Suprapubic skin (tissue), 4 donors: ENCODE results near the gene SNX19. TPM values are rescaled to one million over a fixed set of nuclear protein-coding genes. Genes with fewer than 3 reads are reported as not detected.

ENCODE experiments used
- DNase-seq, 2 donors: peaks; one replicate each; pipeline ENCODE4 v3.0.0-alpha.2; 2019; ENCODE audit warnings: low spot score in 2 of 2
- H3K27ac ChIP-seq: fragments of 200-600 bp; sonication (generic); one replicate; pipeline ENCODE4 v1.5.1; 2019
- H3K27me3 ChIP-seq: fragments of 200-600 bp; sonication (generic); one replicate; pipeline ENCODE4 v1.5.1; 2019
- H3K36me3 ChIP-seq: fragments of 200-600 bp; sonication (generic); one replicate; pipeline ENCODE4 v1.5.1; 2019
- H3K4me1 ChIP-seq: fragments of 200-600 bp; sonication (generic); one replicate; pipeline ENCODE4 v1.5.1; 2019
- H3K4me3 ChIP-seq: fragments of 200-600 bp; sonication (generic); one replicate; pipeline ENCODE4 v1.5.1; 2019; ENCODE audit warnings: mild to moderate bottlenecking
- H3K9me3 ChIP-seq: fragments of 200-600 bp; sonication (generic); one replicate; pipeline ENCODE4 v1.5.1; 2019
- CTCF ChIP-seq, 2 donors: fragments of 200-600 bp in 1 of 2; fragments of 450-650 bp in 1 of 2; sonication (generic) in 1 of 2; IDR thresholded peaks; one replicate each; pipeline ENCODE4 v1.5.1; 2016 to 2019; ENCODE audit warnings: antibody characterized with exemption in 2 of 2, mild to moderate bottlenecking in 1 of 2, moderate library complexity in 1 of 2
- EP300 ChIP-seq: sonication (generic); formaldehyde crosslinking; IDR thresholded peaks from one replicate; pipeline ENCODE4 v1.6.1; 2017; ENCODE audit warnings: antibody characterized with exemption
- POLR2A ChIP-seq, 2 donors: fragments of 450-650 bp; IDR thresholded peaks; one replicate each; pipeline ENCODE4 v1.6.1; 2017; ENCODE audit warnings: antibody characterized with exemption in 2 of 2, mild to moderate bottlenecking in 2 of 2, moderate library complexity in 2 of 2
- POLR2AphosphoS5 ChIP-seq, 3 donors: sonication (generic); formaldehyde crosslinking; IDR thresholded peaks; one replicate each; pipeline ENCODE4 v1.6.1; 2017; ENCODE audit warnings: antibody characterized with exemption in 3 of 3
- WGBS: methylation state at CpG from one replicate; pipeline ENCODE4 v1.1.5; 2018; 5-methylcytosine and 5-hydroxymethylcytosine counted together
- total RNA-seq, 4 donors: library from RNA; depleted of rRNA; stranded (reverse); fragments of >200 nt; gene quantifications; one replicate each; pipeline ENCODE4 v1.1.0, GENCODE V29; 2016

SNX19 gene
- total RNA-seq, 4 donors from 2014 or later, result 74.5 to 157 (median 86.0) TPM

DNA sequence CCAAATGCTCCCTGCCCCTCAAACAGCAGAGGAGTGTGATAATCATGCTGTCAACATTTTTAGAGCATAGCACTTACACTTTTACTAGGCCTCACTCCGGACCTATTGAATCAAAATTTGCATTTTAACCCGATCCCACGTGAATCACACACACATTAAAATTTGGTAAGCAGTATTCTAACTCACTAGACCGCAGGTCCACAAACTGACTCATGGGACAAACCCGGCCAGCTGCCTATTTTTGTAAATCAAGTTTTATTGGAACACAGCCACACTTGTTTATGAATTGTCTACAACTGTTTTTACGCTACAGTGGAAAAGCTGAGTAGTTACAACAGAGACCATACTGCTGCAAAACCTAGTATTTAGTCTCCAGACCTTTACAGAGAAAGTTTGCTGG is 43.3 kb downstream of the SNX19 start:
- no peak overlapping the region for H3K27ac ChIP-seq
- H3K4me3 ChIP-seq, result no peak overlapping the region
- H3K9me3 ChIP-seq, result no peaks in the 10 kb centered on the region
- TF ChIP-seq POLR2AphosphoS5 (IDR thresholded peaks at IDR 0.05), result no peak
- TF ChIP-seq POLR2A (IDR thresholded peaks at IDR 0.05), result no peak
- no peak for TF ChIP-seq CTCF (IDR thresholded peaks at IDR 0.05)
- TF ChIP-seq EP300, result no peak
- no peaks in the 10 kb centered on the region for H3K27me3 ChIP-seq
- no peak for DNase-seq
- H3K4me1 ChIP-seq, result peaks cover 11% of the 10 kb centered on the region
- 80% methylated on average over 6 of the region's 6 CpGs for WGBS
- peaks cover 71% of the 10 kb centered on the region for H3K36me3 ChIP-seq

GRCh38 chr11:130872513-130872912 is 43.8 kb downstream of the SNX19 start:
- 85% methylated on average over 6 of the region's 6 CpGs for WGBS
- H3K27ac ChIP-seq, result no peak overlapping the region
- no peak overlapping the region for H3K4me3 ChIP-seq
- H3K9me3 ChIP-seq, result no peaks in the 10 kb centered on the region
- H3K36me3 ChIP-seq, result peaks cover 66% of the 10 kb centered on the region
- H3K27me3 ChIP-seq, result no peaks in the 10 kb centered on the region
- no peak for TF ChIP-seq CTCF (IDR thresholded peaks at IDR 0.05)
- no peak for TF ChIP-seq EP300
- TF ChIP-seq POLR2A (IDR thresholded peaks at IDR 0.05), result no peak
- TF ChIP-seq POLR2AphosphoS5 (IDR thresholded peaks at IDR 0.05), result no peak
- DNase-seq, result no peak
- H3K4me1 ChIP-seq, result peaks cover 8% of the 10 kb centered on the region

DNA sequence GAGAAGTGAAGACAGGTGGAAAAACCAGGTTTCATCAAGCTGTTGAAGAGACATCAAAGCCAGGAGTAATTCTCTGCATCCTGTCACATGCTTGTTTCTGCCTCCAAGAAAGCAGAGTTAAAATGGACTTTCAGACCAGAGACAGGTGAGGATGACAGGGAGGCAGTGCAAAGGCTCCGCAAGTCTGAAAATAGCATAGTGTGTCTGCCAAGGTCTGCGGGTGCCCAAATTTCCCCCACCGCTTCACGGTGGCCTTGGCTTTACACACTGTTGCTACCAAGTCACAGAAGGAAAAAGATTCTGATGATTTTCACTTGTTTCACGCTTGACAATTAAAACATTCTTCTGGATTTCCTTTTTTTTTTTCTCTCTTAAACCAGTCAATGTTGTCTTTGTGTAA is 44.2 kb downstream of the SNX19 start:
- H3K27ac ChIP-seq, result no peak overlapping the region
- WGBS, result 77% methylated on average over 5 of the region's 5 CpGs
- no peak for DNase-seq
- H3K27me3 ChIP-seq, result no peaks in the 10 kb centered on the region
- H3K9me3 ChIP-seq, result no peaks in the 10 kb centered on the region
- peaks cover 7% of the 10 kb centered on the region for H3K4me1 ChIP-seq
- H3K36me3 ChIP-seq, result peaks cover 64% of the 10 kb centered on the region
- TF ChIP-seq EP300 (no peak), POLR2A (IDR thresholded peaks at IDR 0.05) (no peak)
- H3K4me3 ChIP-seq, result no peak overlapping the region

- WGBS, result 75% methylated on average over 2 of the region's 2 CpGs
- no peak overlapping the region for H3K27ac ChIP-seq
Observed at GRCh38 chr11:130871616-130872015, 44.7 kb downstream of the SNX19 start.

DNA sequence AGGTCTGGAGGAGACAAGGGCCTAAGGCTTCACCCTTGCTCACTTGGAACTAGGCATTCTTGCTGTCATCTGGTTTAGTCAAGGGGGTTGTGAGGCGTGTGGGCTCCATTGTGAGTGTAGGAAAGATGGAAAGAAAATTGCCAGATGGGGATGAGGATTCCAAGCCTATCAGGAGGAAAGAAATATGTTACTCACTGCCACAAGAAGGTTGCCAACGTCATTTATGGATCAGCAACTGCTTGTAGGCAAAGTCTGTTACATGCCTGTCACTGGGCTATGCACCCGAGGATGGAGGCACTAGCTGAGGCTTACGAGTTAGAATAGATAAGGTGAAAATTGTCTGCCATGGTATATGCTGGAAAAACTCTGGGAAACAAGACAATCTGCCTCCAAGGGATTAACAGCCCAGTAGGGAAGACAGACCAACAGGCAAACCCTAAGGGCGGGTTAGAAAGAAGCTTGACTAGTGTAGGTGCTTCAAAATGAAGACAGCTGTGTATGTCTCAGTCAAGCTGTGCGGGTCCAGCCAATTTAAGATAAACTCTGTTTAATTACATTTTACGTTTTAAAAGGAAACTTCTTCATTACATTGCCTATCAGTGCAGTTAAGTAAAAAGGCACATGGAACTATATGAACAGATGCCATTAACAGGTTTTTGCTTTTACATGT is 47.4 kb downstream of the SNX19 start:
- H3K4me3 ChIP-seq, result no peak overlapping the region
- H3K27ac ChIP-seq, result no peak overlapping the region
- peaks cover 37% of the 10 kb centered on the region for H3K36me3 ChIP-seq
- no peaks in the 10 kb centered on the region for H3K9me3 ChIP-seq
- 91% methylated on average over 7 of the region's 7 CpGs for WGBS
- TF ChIP-seq EP300 (no peak), CTCF (IDR thresholded peaks at IDR 0.05) (no peak), POLR2AphosphoS5 (IDR thresholded peaks at IDR 0.05) (no peak), POLR2A (IDR thresholded peaks at IDR 0.05) (no peak)
- H3K27me3 ChIP-seq, result no peaks in the 10 kb centered on the region
- DNase-seq, result no peak
- no peaks in the 10 kb centered on the region for H3K4me1 ChIP-seq

More at GRCh38 chr11:130871616-130872015, 44.7 kb downstream of the SNX19 start:
- no peak for DNase-seq
- Histone ChIP-seq H3K4me1 (peaks cover 3% of the 10 kb centered on the region), H3K36me3 (peaks cover 59% of the 10 kb centered on the region), H3K9me3 (no peaks in the 10 kb centered on the region), H3K4me3 (no peak overlapping the region), H3K27me3 (no peaks in the 10 kb centered on the region)
- no peak for TF ChIP-seq CTCF (IDR thresholded peaks at IDR 0.05)
- TF ChIP-seq EP300, result no peak
- no peak for TF ChIP-seq POLR2AphosphoS5 (IDR thresholded peaks at IDR 0.05)
- no peak for TF ChIP-seq POLR2A (IDR thresholded peaks at IDR 0.05)
